Fibroblast of lung (primary cell): ENCODE results near the gene CHRM4.

Source experiments
- EZH2 ChIP-seq: IDR thresholded peaks from 2 replicates; pipeline ENCODE4 v1.5.1; 2012; ENCODE audit warnings: low read length, control low read depth, mild to moderate bottlenecking; ENCODE audit errors: missing control alignments
- TF ChIP-seq, protein P1 (sequence below), 2 donors: IDR thresholded peaks in 1 of 2; conservative IDR thresholded peaks in 1 of 2; 1 replicate in 1 of 2; 2 replicates in 1 of 2; pipeline ENCODE4 v1.5.1; 2011 to 2012; ENCODE audit warnings: low read length in 2 of 2, control low read depth in 1 of 2, inconsistent platforms in 1 of 2, low read depth in 1 of 2, mild to moderate bottlenecking in 1 of 2

- TF ChIP-seq, protein P1, sequence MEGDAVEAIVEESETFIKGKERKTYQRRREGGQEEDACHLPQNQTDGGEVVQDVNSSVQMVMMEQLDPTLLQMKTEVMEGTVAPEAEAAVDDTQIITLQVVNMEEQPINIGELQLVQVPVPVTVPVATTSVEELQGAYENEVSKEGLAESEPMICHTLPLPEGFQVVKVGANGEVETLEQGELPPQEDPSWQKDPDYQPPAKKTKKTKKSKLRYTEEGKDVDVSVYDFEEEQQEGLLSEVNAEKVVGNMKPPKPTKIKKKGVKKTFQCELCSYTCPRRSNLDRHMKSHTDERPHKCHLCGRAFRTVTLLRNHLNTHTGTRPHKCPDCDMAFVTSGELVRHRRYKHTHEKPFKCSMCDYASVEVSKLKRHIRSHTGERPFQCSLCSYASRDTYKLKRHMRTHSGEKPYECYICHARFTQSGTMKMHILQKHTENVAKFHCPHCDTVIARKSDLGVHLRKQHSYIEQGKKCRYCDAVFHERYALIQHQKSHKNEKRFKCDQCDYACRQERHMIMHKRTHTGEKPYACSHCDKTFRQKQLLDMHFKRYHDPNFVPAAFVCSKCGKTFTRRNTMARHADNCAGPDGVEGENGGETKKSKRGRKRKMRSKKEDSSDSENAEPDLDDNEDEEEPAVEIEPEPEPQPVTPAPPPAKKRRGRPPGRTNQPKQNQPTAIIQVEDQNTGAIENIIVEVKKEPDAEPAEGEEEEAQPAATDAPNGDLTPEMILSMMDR (conservative IDR thresholded peaks at IDR 0.05 in 1 of 2, IDR thresholded peaks at IDR 0.05 in 1 of 2; ENCODE audit: low read depth in 1 of 2, low read length in 2 of 2), result no peak
- TF ChIP-seq EZH2, result no peak
Observed at GRCh38 chr11:46381819-46382645, 9.5 kb downstream of the CHRM4 start.
